HG03571 (cell line): Measurements from ENCODE around the gene ARID3A.
"Not testable (repeated sequence)": the region's sequence is repeated elsewhere in the genome, so short reads cannot be mapped to it uniquely, and the experiment has no call there.

Experiments
- ATAC-seq: cut with Tn5 transposase; IDR thresholded peaks from one replicate; pipeline ENCODE4 v1.9.1; 2021; ENCODE audit not compliant: unreplicated experiment

Gene ARID3A

GRCh38 chr19:1014161-1015060 is 88.6 kb downstream of the ARID3A start:
- ATAC-seq, result no peak

GRCh38 chr19:1015061-1015781 is 89.4 kb downstream of the ARID3A start:
- no peak for ATAC-seq

- no peak for ATAC-seq
Measured at GRCh38 chr19:1015782-1016646, 90.2 kb downstream of the ARID3A start.

GRCh38 chr19:1016647-1017114 is 90.8 kb downstream of the ARID3A start:
- ATAC-seq, result no peak

GRCh38 chr19:1017115-1017905 is 91.5 kb downstream of the ARID3A start:
- ATAC-seq, result no peak

- ATAC-seq, result no peak
Measured at GRCh38 chr19:1017906-1018305, 92.1 kb downstream of the ARID3A start.

- ATAC-seq, result no peak
Measured at GRCh38 chr19:1018393-1018792, 92.6 kb downstream of the ARID3A start.

- ATAC-seq, result no peak
Measured at GRCh38 chr19:1018932-1019615, 93.2 kb downstream of the ARID3A start.

- ATAC-seq, result no peak
Measured at GRCh38 chr19:1019616-1019961, 93.8 kb downstream of the ARID3A start.

GRCh38 chr19:1019980-1020867 is 94.4 kb downstream of the ARID3A start:
- no peak for ATAC-seq

GRCh38 chr19:1020868-1021425 is 95.1 kb downstream of the ARID3A start, which contains the start of gene TMEM259:
Gene TMEM259, minus strand, starts transcription at chr19:1021123. Its CDS starts 127 bp downstream, at chr19:1020996.
- peak; percentile 70 for ATAC-seq

- not testable (repeated sequence) for ATAC-seq
Measured at GRCh38 chr19:1023883-1024188, 98.0 kb downstream of the ARID3A start.

GRCh38 chr19:1025080-1025479 is 99.2 kb downstream of the ARID3A start:
- ATAC-seq, result not testable (repeated sequence)
